Measurements from ENCODE around the gene BICD2.

BICD2 gene

DNA sequence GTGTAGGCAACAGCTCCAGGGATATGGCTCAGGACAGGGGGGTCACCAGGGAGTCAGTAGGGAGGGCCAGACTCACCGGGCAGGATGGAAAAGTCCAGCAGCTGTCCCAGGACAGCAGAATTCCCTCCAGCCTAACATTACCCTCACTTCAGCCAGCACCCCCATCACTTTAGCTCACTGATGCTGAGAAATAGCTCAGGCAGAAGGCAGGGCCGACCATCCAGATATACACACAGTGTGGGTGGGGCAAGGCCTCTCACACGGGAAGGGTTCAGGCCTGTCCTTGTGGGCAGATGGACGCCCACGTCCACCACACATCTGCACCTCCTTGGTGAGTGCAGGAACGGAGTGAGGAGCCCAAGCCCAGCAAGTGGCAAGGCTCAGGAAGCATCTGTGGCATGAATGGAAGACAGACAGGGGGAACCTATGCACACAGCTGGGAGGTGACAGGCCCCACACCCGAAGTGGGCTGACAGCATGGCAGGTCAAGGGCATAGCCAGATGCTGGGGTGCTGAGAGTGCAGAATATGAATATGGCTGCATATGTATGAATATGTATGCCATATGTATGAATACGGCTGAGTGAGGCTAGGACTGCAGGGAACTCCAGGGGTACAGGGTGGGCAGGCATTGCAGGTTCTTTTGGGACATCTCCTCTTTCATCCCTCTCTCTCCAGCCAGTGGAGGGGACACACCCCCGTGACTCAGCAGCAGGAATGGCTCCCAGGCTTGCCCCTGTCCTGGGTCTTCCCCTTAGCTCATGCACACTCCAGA is 17.0 kb downstream of the BICD2 start:
- Mint-ChIP-seq H3K27me3 (ENCODE audit: low read depth) (no peaks in the 10 kb centered on the region), H3K4me1 (ENCODE audit: low read depth) (peaks cover 27% of the 10 kb centered on the region), H3K36me3 (ENCODE audit: low read depth) (peaks cover 5% of the 10 kb centered on the region), H3K9me3 (no peaks in the 10 kb centered on the region), H3K27ac (no peak overlapping the region), H3K4me3 (no peak overlapping the region)
- DNase-seq (ENCODE audit: low spot score) = no peak

DNA sequence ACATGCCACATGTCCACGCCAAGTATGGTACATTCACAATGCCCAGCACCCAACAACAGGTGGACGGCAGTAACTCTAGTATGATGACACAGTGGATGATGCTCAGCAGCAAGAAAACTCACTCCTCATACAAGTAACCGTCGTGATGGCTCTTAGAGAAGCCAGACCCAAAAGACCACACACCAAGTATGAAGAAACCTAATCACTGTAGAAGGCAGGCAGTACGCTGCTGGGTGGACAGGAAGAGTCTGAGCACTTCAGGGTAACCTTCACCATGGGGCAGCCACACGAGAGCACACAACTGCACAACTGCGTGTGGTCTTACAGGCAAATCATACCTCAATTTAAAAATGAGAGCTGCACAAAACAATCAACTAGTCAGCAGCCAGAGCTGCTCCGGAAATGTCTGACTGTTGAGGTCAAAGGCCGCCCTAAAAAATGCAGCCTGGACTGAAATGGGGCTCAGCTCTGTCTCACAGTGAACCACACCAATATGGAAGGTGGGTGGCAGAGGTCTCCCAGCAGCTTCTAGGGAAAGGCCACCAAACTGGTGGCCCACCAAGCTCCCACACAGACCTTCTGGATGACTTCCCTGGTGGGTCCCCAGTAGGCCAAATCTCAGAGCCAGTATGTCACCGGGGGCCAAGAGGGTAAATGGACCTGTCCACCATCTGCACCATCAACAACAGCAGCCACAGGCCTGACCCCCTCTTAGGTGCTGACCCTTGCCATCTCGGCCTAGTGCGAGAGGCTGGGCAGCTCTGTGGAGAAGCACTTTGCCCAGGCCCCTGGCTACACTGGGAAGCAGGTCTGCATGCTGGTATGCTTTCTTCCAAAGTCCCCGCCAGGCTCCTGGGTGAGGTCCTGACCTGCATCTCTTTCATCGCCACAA is 17.8 kb downstream of the BICD2 start:
- no peak overlapping the region for H3K27ac Mint-ChIP-seq
- peaks cover 19% of the 10 kb centered on the region for H3K4me1 Mint-ChIP-seq (ENCODE audit: low read depth)
- H3K36me3 Mint-ChIP-seq (ENCODE audit: low read depth) = peaks cover 5% of the 10 kb centered on the region
- no peaks in the 10 kb centered on the region for H3K27me3 Mint-ChIP-seq (ENCODE audit: low read depth)
- H3K9me3 Mint-ChIP-seq = no peaks in the 10 kb centered on the region
- no peak for DNase-seq (ENCODE audit: low spot score)
- no peak overlapping the region for H3K4me3 Mint-ChIP-seq

DNA sequence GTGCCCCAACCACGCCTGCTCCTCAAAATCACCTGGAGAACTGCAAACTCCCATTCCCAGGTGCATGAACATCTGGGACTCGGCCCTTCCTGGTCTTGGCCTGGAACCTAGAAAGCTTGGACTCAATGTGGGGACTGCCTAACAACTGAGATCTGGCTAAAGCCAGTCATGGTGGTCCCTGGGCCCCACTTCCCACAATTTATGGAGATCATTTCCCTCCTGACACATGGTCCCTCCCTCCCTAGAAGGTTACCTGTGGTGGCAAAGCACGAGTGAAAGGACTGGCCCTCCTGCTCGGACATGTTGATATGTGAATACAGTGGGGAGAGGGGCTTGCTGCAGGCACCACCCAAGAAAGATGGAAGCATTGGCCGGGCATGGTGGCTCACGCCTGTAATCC is 18.8 kb downstream of the BICD2 start:
- no peak for DNase-seq (ENCODE audit: low spot score)
- H3K27ac Mint-ChIP-seq = no peak overlapping the region
- no peaks in the 10 kb centered on the region for H3K9me3 Mint-ChIP-seq
- H3K36me3 Mint-ChIP-seq (ENCODE audit: low read depth) = peaks cover 3% of the 10 kb centered on the region
- no peaks in the 10 kb centered on the region for H3K27me3 Mint-ChIP-seq (ENCODE audit: low read depth)
- H3K4me3 Mint-ChIP-seq = no peak overlapping the region
- peaks cover 22% of the 10 kb centered on the region for H3K4me1 Mint-ChIP-seq (ENCODE audit: low read depth)

DNA sequence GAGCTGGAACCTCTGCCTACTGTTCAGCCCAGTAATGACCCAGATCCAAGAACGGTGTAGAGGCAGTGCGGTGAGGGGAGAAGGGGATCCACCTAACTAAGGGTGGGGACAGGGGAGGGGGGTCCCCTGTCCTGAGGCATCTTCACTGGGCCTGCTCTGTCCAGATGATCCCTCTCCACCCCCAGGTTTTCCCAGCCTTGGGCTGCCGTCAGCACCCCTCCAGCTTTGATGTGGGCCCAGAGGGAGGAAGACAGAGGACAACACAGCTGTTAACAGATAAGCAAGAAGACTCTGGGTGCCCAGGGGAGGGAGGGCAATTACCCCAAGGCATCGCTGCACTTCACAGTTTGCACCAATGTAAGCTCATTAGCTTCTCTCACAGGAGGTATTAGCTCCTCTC is 19.3 kb downstream of the BICD2 start:
- peaks cover under 1% of the 10 kb centered on the region for H3K36me3 Mint-ChIP-seq (ENCODE audit: low read depth)
- no peak overlapping the region for H3K27ac Mint-ChIP-seq
- DNase-seq (ENCODE audit: low spot score) = no peak
- H3K9me3 Mint-ChIP-seq = no peaks in the 10 kb centered on the region
- H3K27me3 Mint-ChIP-seq (ENCODE audit: low read depth) = no peaks in the 10 kb centered on the region
- peaks cover 26% of the 10 kb centered on the region for H3K4me1 Mint-ChIP-seq (ENCODE audit: low read depth)
- no peak overlapping the region for H3K4me3 Mint-ChIP-seq

DNA sequence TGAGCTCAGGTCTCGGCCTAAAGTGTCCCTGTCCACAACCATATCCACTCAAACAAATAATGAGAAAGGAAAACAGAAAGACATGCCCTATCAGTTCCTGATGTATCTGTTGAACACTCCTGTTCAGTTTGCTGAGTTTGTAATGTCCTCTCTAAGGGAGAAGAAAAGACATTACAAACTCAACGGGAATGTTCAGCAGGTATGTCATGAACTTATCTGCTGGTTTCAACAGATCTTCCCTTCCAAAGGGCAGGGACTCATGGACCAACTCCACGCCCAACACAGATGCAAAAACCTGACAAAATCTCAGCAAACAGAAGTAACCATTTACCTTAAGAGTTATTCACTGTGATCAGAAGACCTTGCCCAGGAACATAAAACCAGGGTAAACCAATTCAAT is 23.7 kb downstream of the BICD2 start:
- H3K36me3 Mint-ChIP-seq (ENCODE audit: low read depth) = no peaks in the 10 kb centered on the region
- H3K4me3 Mint-ChIP-seq = no peak overlapping the region
- H3K27ac Mint-ChIP-seq = no peak overlapping the region
- H3K27me3 Mint-ChIP-seq (ENCODE audit: low read depth) = no peaks in the 10 kb centered on the region
- DNase-seq (ENCODE audit: low spot score) = no peak
- peaks cover 34% of the 10 kb centered on the region for H3K4me1 Mint-ChIP-seq (ENCODE audit: low read depth)
- H3K9me3 Mint-ChIP-seq = no peaks in the 10 kb centered on the region

DNA sequence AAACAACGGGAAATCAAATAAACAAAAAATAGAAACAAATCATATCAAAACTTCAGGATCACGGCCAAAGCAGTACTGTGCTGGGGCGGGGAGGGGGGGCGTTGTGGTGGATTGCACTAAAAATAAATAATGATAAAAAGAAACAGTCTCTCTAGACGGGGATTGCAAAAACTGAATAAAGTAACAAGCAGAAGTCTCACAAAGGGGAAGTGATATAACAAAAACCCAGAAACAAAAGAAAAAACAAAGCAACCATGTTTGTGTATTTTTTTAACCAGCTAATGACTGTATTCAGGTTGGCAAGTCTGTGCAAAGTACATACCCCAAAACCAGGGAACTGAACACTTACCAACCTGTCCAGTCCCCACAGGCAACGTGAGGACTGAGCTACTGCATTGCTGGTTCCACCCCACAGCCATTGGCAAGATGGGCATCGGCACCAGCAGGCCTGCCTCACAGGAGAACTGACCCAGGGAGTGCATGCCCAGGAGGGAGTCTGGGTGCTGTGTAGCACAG is 24.1 kb downstream of the BICD2 start:
- no peak for DNase-seq (ENCODE audit: low spot score)
- H3K27me3 Mint-ChIP-seq (ENCODE audit: low read depth) = no peaks in the 10 kb centered on the region
- no peak overlapping the region for H3K27ac Mint-ChIP-seq
- H3K4me1 Mint-ChIP-seq (ENCODE audit: low read depth) = peaks cover 33% of the 10 kb centered on the region
- no peaks in the 10 kb centered on the region for H3K36me3 Mint-ChIP-seq (ENCODE audit: low read depth)
- no peak overlapping the region for H3K4me3 Mint-ChIP-seq
- H3K9me3 Mint-ChIP-seq = no peaks in the 10 kb centered on the region

DNA sequence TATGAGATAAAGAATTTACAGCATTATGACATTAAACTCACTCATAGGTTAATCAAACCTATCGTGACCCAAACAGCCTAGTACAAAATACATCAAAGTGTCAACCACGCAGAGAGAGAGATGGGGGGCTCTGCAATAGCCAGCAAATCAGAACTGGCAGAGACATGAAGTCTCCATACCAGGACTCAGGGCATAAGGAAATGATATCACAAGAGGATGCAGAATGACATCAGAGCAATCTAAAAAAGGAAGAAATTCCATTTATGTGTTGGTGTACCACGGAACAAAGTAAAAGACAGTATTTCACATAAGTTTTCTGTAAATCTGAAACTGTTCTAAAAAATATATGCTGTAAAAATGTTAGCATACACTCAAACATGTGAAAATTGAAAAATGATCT is 24.6 kb downstream of the BICD2 start:
- H3K4me1 Mint-ChIP-seq (ENCODE audit: low read depth) = peaks cover 28% of the 10 kb centered on the region
- H3K36me3 Mint-ChIP-seq (ENCODE audit: low read depth) = no peaks in the 10 kb centered on the region
- H3K4me3 Mint-ChIP-seq = no peak overlapping the region
- H3K9me3 Mint-ChIP-seq = no peaks in the 10 kb centered on the region
- DNase-seq (ENCODE audit: low spot score) = no peak
- H3K27me3 Mint-ChIP-seq (ENCODE audit: low read depth) = no peaks in the 10 kb centered on the region
- H3K27ac Mint-ChIP-seq = no peak overlapping the region

DNA sequence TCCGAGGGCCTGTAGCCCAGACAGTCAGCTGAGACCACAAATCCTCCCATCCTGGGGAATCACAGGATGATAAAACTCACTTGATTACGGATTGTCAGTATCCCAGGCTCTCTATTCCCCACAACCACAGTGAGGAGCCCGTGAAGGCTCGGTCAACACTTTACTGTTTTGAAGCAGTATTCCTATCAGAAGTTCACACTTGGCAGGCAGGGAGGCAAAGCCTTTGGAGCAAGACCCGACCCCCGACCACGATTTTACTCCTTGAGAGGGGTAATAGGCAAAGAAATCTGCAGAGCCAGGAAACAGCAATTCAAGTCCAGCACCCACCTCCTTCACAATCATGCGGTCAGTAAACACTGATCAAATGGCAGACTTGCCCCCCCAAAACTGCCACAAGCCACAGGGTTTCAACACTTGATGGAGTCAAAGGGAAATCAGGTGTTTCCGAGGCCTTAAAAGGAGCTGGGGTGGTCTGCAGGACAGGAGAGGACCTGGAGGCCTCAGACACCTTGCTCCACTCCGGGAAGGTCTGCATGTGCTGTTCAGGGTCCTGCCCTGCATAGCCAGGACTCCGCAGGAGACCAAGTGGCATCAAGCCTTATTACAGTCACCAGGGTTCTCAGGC is 25.2 kb downstream of the BICD2 start:
- no peaks in the 10 kb centered on the region for H3K9me3 Mint-ChIP-seq
- peaks cover 25% of the 10 kb centered on the region for H3K4me1 Mint-ChIP-seq (ENCODE audit: low read depth)
- no peaks in the 10 kb centered on the region for H3K27me3 Mint-ChIP-seq (ENCODE audit: low read depth)
- H3K4me3 Mint-ChIP-seq = no peak overlapping the region
- no peaks in the 10 kb centered on the region for H3K36me3 Mint-ChIP-seq (ENCODE audit: low read depth)
- DNase-seq (ENCODE audit: low spot score) = no peak
- H3K27ac Mint-ChIP-seq = no peak overlapping the region

DNA sequence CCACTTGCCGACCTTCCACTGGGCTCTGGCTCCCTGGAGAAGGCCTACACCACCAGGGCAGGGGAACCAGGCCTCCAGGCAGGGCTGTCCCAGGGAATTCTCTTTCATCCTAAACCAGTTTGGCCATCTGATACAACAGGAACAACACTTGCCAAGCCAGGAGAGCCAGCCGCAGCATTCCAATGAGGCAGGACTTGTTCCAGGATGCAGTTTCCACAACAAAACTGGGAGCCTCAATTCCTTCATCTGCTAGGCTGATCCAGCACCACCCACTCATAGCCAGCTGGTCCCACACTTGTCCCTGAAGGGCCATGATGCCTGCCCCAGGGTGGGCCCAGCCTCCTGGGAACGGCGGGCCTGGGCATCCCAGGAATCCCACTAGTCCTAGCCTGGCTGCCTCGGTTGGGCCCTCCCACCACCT is 26.0 kb downstream of the BICD2 start:
- H3K36me3 Mint-ChIP-seq (ENCODE audit: low read depth) = no peaks in the 10 kb centered on the region
- H3K9me3 Mint-ChIP-seq = no peaks in the 10 kb centered on the region
- no peaks in the 10 kb centered on the region for H3K27me3 Mint-ChIP-seq (ENCODE audit: low read depth)
- no peak for DNase-seq (ENCODE audit: low spot score)
- peaks cover 23% of the 10 kb centered on the region for H3K4me1 Mint-ChIP-seq (ENCODE audit: low read depth)
- H3K27ac Mint-ChIP-seq = no peak overlapping the region
- no peak overlapping the region for H3K4me3 Mint-ChIP-seq

DNA sequence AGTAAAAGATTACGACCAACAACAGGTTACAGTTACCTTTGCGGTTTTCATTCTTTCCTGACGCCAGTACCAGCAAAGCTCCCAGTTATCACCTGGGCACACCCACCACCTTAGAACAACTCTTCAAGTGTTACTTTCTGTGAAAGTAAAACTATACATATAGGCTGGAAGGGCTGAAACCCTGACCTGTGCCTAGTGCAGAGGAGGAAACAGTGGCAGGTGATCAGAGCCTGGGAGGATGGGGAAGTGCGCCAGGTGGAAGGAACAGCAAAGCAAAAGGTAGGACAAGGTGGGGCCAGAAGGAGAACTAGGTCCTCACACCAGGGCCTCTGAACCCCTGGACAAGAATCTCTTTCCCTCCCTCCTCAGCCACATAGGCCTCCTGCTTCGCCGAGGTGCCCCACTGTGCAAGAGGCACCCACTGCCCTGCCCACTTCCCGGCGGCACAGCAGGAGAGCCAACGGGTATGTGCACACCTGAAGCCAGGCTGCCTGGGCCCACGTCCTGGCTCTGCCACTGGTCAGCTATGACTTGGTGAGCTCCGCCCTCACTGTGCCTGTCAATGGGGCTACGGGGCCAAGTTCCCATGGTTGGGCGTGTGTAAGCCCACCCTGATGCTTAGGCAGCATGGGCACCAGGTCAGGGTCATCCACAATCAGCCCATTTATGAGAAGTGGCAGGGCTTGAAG is 26.9 kb downstream of the BICD2 start:
- H3K4me1 Mint-ChIP-seq (ENCODE audit: low read depth) = peaks cover 25% of the 10 kb centered on the region
- DNase-seq (ENCODE audit: low spot score) = no peak
- H3K4me3 Mint-ChIP-seq = no peak overlapping the region
- no peak overlapping the region for H3K27ac Mint-ChIP-seq
- no peaks in the 10 kb centered on the region for H3K36me3 Mint-ChIP-seq (ENCODE audit: low read depth)
- no peaks in the 10 kb centered on the region for H3K9me3 Mint-ChIP-seq
- H3K27me3 Mint-ChIP-seq (ENCODE audit: low read depth) = no peaks in the 10 kb centered on the region

DNA sequence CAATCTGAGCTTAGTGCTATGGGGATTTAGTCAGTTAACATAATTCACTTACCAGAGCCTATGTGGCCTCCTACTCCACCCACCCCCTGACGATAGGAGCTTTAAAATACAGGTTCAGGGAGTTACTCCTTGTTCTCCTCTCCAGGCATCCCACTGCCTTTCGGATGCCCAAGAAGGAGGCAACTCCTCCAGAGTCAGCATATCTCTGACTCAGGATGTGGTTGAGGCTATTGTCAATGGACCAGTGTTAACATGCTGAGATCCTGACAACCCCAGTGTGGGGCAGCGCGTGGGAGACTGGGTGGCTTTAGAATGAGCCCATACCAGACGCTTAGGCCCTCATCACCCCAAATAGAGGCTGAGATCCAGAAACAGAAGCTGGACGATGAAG is 27.4 kb downstream of the BICD2 start:
- Mint-ChIP-seq H3K4me3 (no peak overlapping the region), H3K9me3 (no peaks in the 10 kb centered on the region), H3K36me3 (ENCODE audit: low read depth) (no peaks in the 10 kb centered on the region), H3K27ac (no peak overlapping the region), H3K27me3 (ENCODE audit: low read depth) (no peaks in the 10 kb centered on the region), H3K4me1 (ENCODE audit: low read depth) (peaks cover 25% of the 10 kb centered on the region)
- DNase-seq (ENCODE audit: low spot score) = no peak

DNA sequence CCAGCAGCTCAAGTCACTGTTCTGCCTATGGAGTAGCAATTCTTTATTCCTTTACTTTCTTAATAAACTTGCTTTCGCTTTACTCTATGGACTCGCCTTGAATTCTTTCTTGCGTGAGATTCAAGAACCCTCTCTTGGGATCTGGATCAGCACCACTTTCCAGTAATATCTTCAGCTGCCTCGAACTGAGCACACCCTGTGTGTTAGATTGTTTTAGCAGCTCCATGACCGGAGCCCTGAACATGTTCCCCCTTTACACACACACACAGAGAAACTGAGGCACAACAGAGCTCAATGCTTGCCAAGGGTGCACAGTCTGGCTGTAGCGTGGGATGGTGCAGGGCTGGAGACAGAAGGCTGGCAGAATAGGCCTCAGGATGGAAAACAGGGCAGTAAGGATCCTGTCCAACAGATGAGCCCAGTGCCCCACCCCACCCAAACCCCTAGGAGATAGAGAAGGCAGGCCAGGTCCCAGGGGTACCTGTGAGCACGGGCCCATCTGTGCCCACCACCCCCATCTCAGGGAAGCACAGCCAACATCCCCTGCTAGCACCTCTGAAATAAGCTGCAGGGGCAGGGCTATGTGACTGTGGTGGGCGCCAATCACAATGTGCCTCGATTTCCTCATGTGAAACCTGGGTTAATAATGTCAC is 27.9 kb downstream of the BICD2 start:
- H3K27ac Mint-ChIP-seq = no peak overlapping the region

More for the DNA sequence above, 27.9 kb downstream of the BICD2 start:
- peaks cover 29% of the 10 kb centered on the region for H3K4me1 Mint-ChIP-seq (ENCODE audit: low read depth)
- no peak overlapping the region for H3K4me3 Mint-ChIP-seq
- no peaks in the 10 kb centered on the region for H3K27me3 Mint-ChIP-seq (ENCODE audit: low read depth)
- no peaks in the 10 kb centered on the region for H3K36me3 Mint-ChIP-seq (ENCODE audit: low read depth)
- no peak for DNase-seq (ENCODE audit: low spot score)
- no peaks in the 10 kb centered on the region for H3K9me3 Mint-ChIP-seq
